HepG2 (cell line): Measurements from ENCODE around the gene ZNF106. TPM values are rescaled to one million over a fixed set of nuclear protein-coding genes. Genes with fewer than 3 reads are reported as not detected.

Source experiments
- ATAC-seq: fragments of 200-7000 bp; cut with Tn5 transposase; 3 replicates; pipeline ENCODE4 v1.9.1; 2020; ENCODE audit warnings: mild to moderate bottlenecking, moderate library complexity
- BruUV-seq: library from RNA; stranded (reverse); fragments of 400-500 nt; replicated peaks from 2 replicates; lab custom pipeline; 2021; lab: Mats Ljungman, UMichigan
- CTCF ChIA-PET: fragments of 300-600 bp; formaldehyde crosslinking; extraction: SDS; loops from one replicate; lab custom pipeline; 2021; ENCODE audit warnings: low total read pairs, inconsistent platforms, low intra/inter-chr PET ratio; lab: Yijun Ruan, JAX
- POLR2A ChIA-PET: fragments of 350-600 bp; sonication (Branson Sonifier 250); formaldehyde crosslinking; loops from one replicate; lab custom pipeline; 2020; ENCODE audit warnings: antibody characterized with exemption, inconsistent platforms; lab: Yijun Ruan, JAX
- DNase-seq: peaks from one replicate; pipeline ENCODE4 v3.0.0-alpha.2; 2015; ENCODE audit warnings: low spot score
- FAIRE-seq: peaks from 3 replicates; lab custom pipeline; 2011; peaks lifted over from hg19 to GRCh38; lab: Jason Lieb, UNC
- H2AFZ ChIP-seq: one replicate; pipeline ENCODE4 v1.6.1; 2011; ENCODE audit warnings: low read length, inconsistent platforms
- H3K27ac ChIP-seq: fragments of 300-600 bp; 3 replicates; pipeline ENCODE4 v1.8.0; 2011; ENCODE audit warnings: mixed run types, mild to moderate bottlenecking, mixed read lengths, low read length, inconsistent platforms; ENCODE audit not compliant: insufficient read depth; ENCODE audit errors: extremely low read length
- H3K27me3 ChIP-seq, 2 experiments: fragments of 200-600 bp in 1 of 2; 2 replicates in 1 of 2; 3 replicates in 1 of 2; pipeline versions ENCODE4 v1.6.0 to v1.8.0; 2011; ENCODE audit warnings: low read length in 2 of 2, mild to moderate bottlenecking in 2 of 2, moderate library complexity in 2 of 2, inconsistent platforms in 1 of 2; ENCODE audit not compliant: insufficient read depth in 2 of 2, control insufficient read depth in 1 of 2
- H3K36me3 ChIP-seq, 2 experiments: fragments of 200-600 bp in 1 of 2; replicated peaks in 1 of 2; 2 replicates in 1 of 2; 3 replicates in 1 of 2; pipeline versions ENCODE4 v1.5.1 to v1.8.0; 2011; ENCODE audit warnings: low read length in 2 of 2, inconsistent platforms in 1 of 2; ENCODE audit not compliant: insufficient read depth in 2 of 2, control insufficient read depth in 1 of 2
- H3K4me1 ChIP-seq: 2 replicates; pipeline ENCODE4 v1.5.1; 2012; ENCODE audit warnings: low read length, inconsistent platforms; ENCODE audit not compliant: insufficient read depth
- H3K4me2 ChIP-seq: 2 replicates; pipeline ENCODE4 v1.6.0; 2011; ENCODE audit warnings: low read depth, low read length, inconsistent platforms
- H3K4me3 ChIP-seq, 3 experiments: fragments of 200-600 bp in 1 of 3; sonication (generic), shearing (Covaris generic) in 1 of 3; replicated peaks in 1 of 3; 2 replicates each; pipeline ENCODE4 v1.5.1; 2011 to 2016; ENCODE audit warnings: low read length in 3 of 3, inconsistent platforms in 2 of 3, low read depth in 2 of 3, mild to moderate bottlenecking in 2 of 3, control low read depth in 1 of 3, mixed read lengths in 1 of 3; ENCODE audit not compliant: insufficient read depth in 1 of 3
- H3K79me2 ChIP-seq: one replicate; pipeline ENCODE4 v1.6.1; 2011; ENCODE audit warnings: low read length, inconsistent platforms; ENCODE audit not compliant: insufficient read depth
- H3K9ac ChIP-seq: 2 replicates; pipeline ENCODE4 v1.6.0; 2011; ENCODE audit warnings: mild to moderate bottlenecking, low read depth, low read length, inconsistent platforms; ENCODE audit not compliant: insufficient read depth
- H3K9me3 ChIP-seq: 2 replicates; pipeline ENCODE4 v1.5.1; 2012; ENCODE audit warnings: mild to moderate bottlenecking, low read length
- H4K20me1 ChIP-seq: 2 replicates; pipeline ENCODE4 v1.6.0; 2011; ENCODE audit warnings: inconsistent platforms, mild to moderate bottlenecking, low read length, moderate library complexity; ENCODE audit not compliant: insufficient read depth
- CSRNP1 ChIP-seq: sonication (generic); formaldehyde crosslinking; IDR thresholded peaks from 2 replicates; pipeline ENCODE4 v1.8.1; 2023; ENCODE audit warnings: mild to moderate bottlenecking, missing genetic modification reagents
- E2F5 ChIP-seq: sonication (generic); formaldehyde crosslinking; conservative IDR thresholded peaks from 2 replicates; pipeline ENCODE4 v1.4.0; 2020; ENCODE audit warnings: missing genetic modification reagents
- NCOA5 ChIP-seq: sonication (generic); formaldehyde crosslinking; IDR thresholded peaks from 2 replicates; pipeline ENCODE4 v1.4.0; 2020; ENCODE audit warnings: missing genetic modification reagents
- POLR2AphosphoS2 ChIP-seq: IDR thresholded peaks from 2 replicates; pipeline ENCODE4 v1.6.1; 2011; ENCODE audit warnings: low read depth, low read length, improper control_type of control experiment
- SP5 ChIP-seq: IDR thresholded peaks from 2 replicates; pipeline ENCODE4 v1.6.1; 2016; ENCODE audit warnings: low read depth, borderline replicate concordance
- TBX2 ChIP-seq: sonication (generic); formaldehyde crosslinking; IDR thresholded peaks from 2 replicates; pipeline ENCODE4 v1.5.0; 2020; ENCODE audit warnings: missing genetic modification reagents, mild to moderate bottlenecking, borderline replicate concordance
- TEAD2 ChIP-seq: sonication (generic); formaldehyde crosslinking; IDR thresholded peaks from 2 replicates; pipeline ENCODE4 v1.9.0; 2021; ENCODE audit warnings: missing genetic modification reagents
- TOPORS ChIP-seq: sonication (generic); formaldehyde crosslinking; IDR thresholded peaks from 2 replicates; pipeline ENCODE4 v1.8.0; 2023; ENCODE audit warnings: mild to moderate bottlenecking, missing genetic modification reagents
- ZNF10 ChIP-seq: sonication (generic); formaldehyde crosslinking; IDR thresholded peaks from 2 replicates; pipeline ENCODE4 v1.4.0; 2020; ENCODE audit warnings: mild to moderate bottlenecking, low read depth, missing genetic modification reagents, borderline replicate concordance
- ZNF260 ChIP-seq: sonication (generic); formaldehyde crosslinking; IDR thresholded peaks from 2 replicates; pipeline ENCODE4 v1.4.0; 2020; ENCODE audit warnings: missing genetic modification reagents, low read depth, mild to moderate bottlenecking, borderline replicate concordance
- ZNF34 ChIP-seq: sonication (generic); formaldehyde crosslinking; IDR thresholded peaks from 2 replicates; pipeline ENCODE4 v1.4.0; 2020; ENCODE audit warnings: mild to moderate bottlenecking, missing genetic modification reagents, borderline replicate concordance
- ZNF407 ChIP-seq: sonication (generic); formaldehyde crosslinking; IDR thresholded peaks from one replicate; pipeline ENCODE4 v1.5.1; 2020; ENCODE audit warnings: mild to moderate bottlenecking, missing genetic modification reagents; ENCODE audit errors: not compliant biosample characterization
- ZNF501 ChIP-seq: sonication (generic); formaldehyde crosslinking; IDR thresholded peaks from 2 replicates; pipeline ENCODE4 v1.5.1; 2020; ENCODE audit warnings: mild to moderate bottlenecking, moderate library complexity, missing genetic modification reagents
- ZNF850 ChIP-seq: sonication (generic); formaldehyde crosslinking; conservative IDR thresholded peaks from 2 replicates; pipeline ENCODE4 v1.9.0; 2021; ENCODE audit warnings: mild to moderate bottlenecking, missing genetic modification reagents
- WGBS: methylation state at CpG from one replicate; pipeline ENCODE4 v1.1.6; 2017; ENCODE audit warnings: low lambda C conversion rate; 5-methylcytosine and 5-hydroxymethylcytosine counted together
- in situ Hi-C: cut with HindIII; loops from 2 replicates; pipeline ENCODE4 v1.10.0; 2017; ENCODE audit warnings: low pct_unique_long_range_greater_than_20kb; ENCODE audit not compliant: extremely low pct_ligation_motif_present
- intact Hi-C: fragments of 100-400 bp; cut with micrococcal nuclease; formaldehyde crosslinking; loops from one replicate; pipeline ENCODE4 v1.10.0; 2022; ENCODE audit not compliant: unreplicated experiment
- polyA plus RNA-seq, 8 experiments: library from polyadenylated mRNA; depleted of rRNA in 3 of 8; stranded (reverse) in 7 of 8; unstranded in 1 of 8; fragments of >200 nt; fragmentation: Illumina TruSeq in 4 of 8; extraction: Trizol in 4 of 8; gene quantifications; 2 replicates each; pipeline versions ENCODE4 v1.2.1 to v1.2.3, GENCODE V29; 2011 to 2016; ENCODE audit warnings: low read depth in 4 of 8, missing spikeins in 1 of 8, mixed read lengths in 1 of 8; ENCODE audit not compliant: insufficient read depth in 1 of 8
- total RNA-seq, 5 experiments: library from RNA; depleted of rRNA; stranded (reverse); fragments of >200 nt; fragmentation: Illumina TruSeq; extraction: Trizol; gene quantifications; 2 replicates each; pipeline ENCODE4 v1.2.3, GENCODE V29; 2016; ENCODE audit warnings: low read depth in 1 of 5

The ZNF106 gene
- total and polyA plus RNA-seq, 2 of the 13 experiments (the other 11 are each of a cell fraction or from before 2014, with no cell fraction given): 12.5 to 35.1 TPM

GRCh38 chr15:42375252-42375651 is 115.7 kb downstream of the ZNF106 start:
- Histone ChIP-seq H3K4me3 (no peak overlapping the region), H3K9ac (no peak overlapping the region), H2AFZ (no peak overlapping the region), H4K20me1 (no peaks in the 10 kb centered on the region), H3K27me3 (no peaks in the 10 kb centered on the region), H3K79me2 (no peaks in the 10 kb centered on the region), H3K4me1 (peaks cover 21% of the 10 kb centered on the region), H3K4me2 (no peak overlapping the region), H3K27ac (no peak overlapping the region), H3K9me3 (peaks cover 16% of the 10 kb centered on the region), H3K36me3 (no peaks in the 10 kb centered on the region)
- ChIA-PET CTCF (no interaction called here), POLR2A (interaction anchor here (1.2 kb wide), 1 partner anchor 17 kb away, joined by 5 read pairs; no protein-coding TSS in a partner anchor)
- in situ Hi-C loops (no loop called here), intact Hi-C loops (no loop called here)
- BruUV-seq: no TSS peak
- ATAC-seq (no peak), FAIRE-seq (no peak), DNase-seq (no peak)
- TF ChIP-seq ZNF407 (CRISPR knock-in tag): no peak
- no peak for TF ChIP-seq CSRNP1 (CRISPR knock-in tag)
- TF ChIP-seq TBX2 (CRISPR knock-in tag): no peak
- TF ChIP-seq E2F5 (CRISPR knock-in tag): no peak
- no peak for TF ChIP-seq TOPORS (CRISPR knock-in tag)
- TF ChIP-seq ZNF10: no peak
- TF ChIP-seq ZNF34: no peak
- no peak for TF ChIP-seq SP5 (CRISPR knock-in tag)
- TF ChIP-seq ZNF501 (CRISPR knock-in tag): no peak
- no peak for TF ChIP-seq TEAD2 (CRISPR knock-in tag)
- no peak for TF ChIP-seq ZNF850 (CRISPR knock-in tag)
- no peak for TF ChIP-seq ZNF260 (CRISPR knock-in tag)
- TF ChIP-seq POLR2AphosphoS2: no peak
- no peak for TF ChIP-seq NCOA5 (CRISPR knock-in tag)
- WGBS: 84% methylated on average over 5 of the region's 5 CpGs
